Measurements from ENCODE around the gene ANKRD65. TPM values are rescaled to one million over a fixed set of nuclear protein-coding genes. Genes with fewer than 3 reads are reported as not detected.
A peak's percentile ranks its signal among the peaks of the same experiment; 100 is the strongest.

The ANKRD65 gene
- total RNA-seq, 1 experiment from 2014 or later, result 14.7 TPM

GRCh38 chr1:1424707-1425106, 3.6 kb upstream of the ANKRD65 start:
- peaks cover 9% of the 10 kb centered on the region; the same call in 1 of the 2 replicates for H3F3A ChIP-seq (ENCODE audit: insufficient read depth, low read depth)
- no peak for DNase-seq
- no peak overlapping the region for H3K4me3 ChIP-seq
- no peaks in the 10 kb centered on the region for H3K27me3 ChIP-seq (ENCODE audit: insufficient read depth, low read depth)
- no peak overlapping the region for H3K27ac ChIP-seq
- no peak overlapping the region for H2AFZ ChIP-seq
- H3K36me3 ChIP-seq (ENCODE audit: low read depth), result no peaks in the 10 kb centered on the region
- ChIA-PET POLR2A (ENCODE audit: unreplicated experiment) (interaction anchor here (0.6 kb wide), 1 partner anchor 46 kb away, joined by 4 read pairs; no protein-coding TSS in a partner anchor), CTCF (no interaction called here)
- BruUV-seq (replicated peaks), result no TSS peak
- intact Hi-C loops (cut with micrococcal nuclease; ENCODE audit: unreplicated experiment), result no loop called here
- H3K4me1 ChIP-seq (replicated peaks; ENCODE audit: insufficient read depth), result peaks cover 19% of the 10 kb centered on the region
- no peaks in the 10 kb centered on the region for H3K9me2 ChIP-seq (ENCODE audit: insufficient read depth)
- no peaks in the 10 kb centered on the region for H3K79me2 ChIP-seq (ENCODE audit: low read depth)
- TF ChIP-seq CTCF (conservative IDR thresholded peaks at IDR 0.05) (no peak), EZH2 (IDR thresholded peaks at IDR 0.05; ENCODE audit: low read depth) (no peak)
- H3K4me2 ChIP-seq, result no peak overlapping the region
- no peaks in the 10 kb centered on the region for H4K20me1 ChIP-seq (ENCODE audit: insufficient read depth)
- no peaks in the 10 kb centered on the region for H3K9me3 ChIP-seq (ENCODE audit: insufficient read depth, low read depth)

- no peaks in the 10 kb centered on the region for H3K79me2 ChIP-seq (ENCODE audit: low read depth)
These were observed 2.1 kb upstream of the ANKRD65 start for GRCh38 chr1:1423245-1423597.

GRCh38 chr1:1422465-1423244, 1.6 kb upstream of the ANKRD65 start:
- Histone ChIP-seq H3K4me1 (replicated peaks; ENCODE audit: insufficient read depth) (peaks cover 18% of the 10 kb centered on the region), H4K20me1 (ENCODE audit: insufficient read depth) (no peaks in the 10 kb centered on the region), H3K9me2 (ENCODE audit: insufficient read depth) (no peaks in the 10 kb centered on the region), H3K79me2 (ENCODE audit: low read depth) (no peaks in the 10 kb centered on the region), H3K36me3 (ENCODE audit: low read depth) (no peaks in the 10 kb centered on the region), H3K27ac (peak overlapping the region; percentile 30), H3K4me2 (peak overlapping the region; percentile 68), H3K27me3 (ENCODE audit: insufficient read depth, low read depth) (no peaks in the 10 kb centered on the region), H2AFZ (peak overlapping the region; percentile 72; the same call in 1 of the 2 replicates), H3F3A (ENCODE audit: insufficient read depth, low read depth) (peaks cover 8% of the 10 kb centered on the region; the same call in 1 of the 2 replicates), H3K9me3 (ENCODE audit: insufficient read depth, low read depth) (no peaks in the 10 kb centered on the region), H3K4me3 (no peak overlapping the region)
- BruUV-seq (replicated peaks), result TSS peak; percentile 39
- ChIA-PET CTCF (interaction anchor here (0.7 kb wide), 1 partner anchor 24 kb away, joined by 3 read pairs; no protein-coding TSS in a partner anchor), POLR2A (ENCODE audit: unreplicated experiment) (interaction anchor here (0.5 kb wide), 1 partner anchor 64 kb away, joined by 3 read pairs; no protein-coding TSS in a partner anchor)
- intact Hi-C loops (cut with micrococcal nuclease; ENCODE audit: unreplicated experiment), result loop anchor here (1.0 kb wide), 1 partner anchor 10 kb away; no protein-coding TSS in a partner anchor
- TF ChIP-seq CTCF (conservative IDR thresholded peaks at IDR 0.05), result no peak
- no peak for TF ChIP-seq EZH2 (IDR thresholded peaks at IDR 0.05; ENCODE audit: low read depth)
- peak; percentile 74 to 78 for DNase-seq

More at GRCh38 chr1:1423245-1423597, 2.1 kb upstream of the ANKRD65 start:
- H3K36me3 ChIP-seq (ENCODE audit: low read depth), result no peaks in the 10 kb centered on the region
- ChIA-PET POLR2A (ENCODE audit: unreplicated experiment) (no interaction called here), CTCF (no interaction called here)
- H3K4me2 ChIP-seq, result peak overlapping the region; percentile 68; the same call in 1 of the 2 replicates
- TF ChIP-seq CTCF (conservative IDR thresholded peaks at IDR 0.05) (no peak), EZH2 (IDR thresholded peaks at IDR 0.05; ENCODE audit: low read depth) (no peak)
- BruUV-seq (replicated peaks), result no TSS peak
- H3K27ac ChIP-seq, result no peak overlapping the region
- no peak overlapping the region for H2AFZ ChIP-seq
- H4K20me1 ChIP-seq (ENCODE audit: insufficient read depth), result no peaks in the 10 kb centered on the region
- H3F3A ChIP-seq (ENCODE audit: insufficient read depth, low read depth), result peaks cover 8% of the 10 kb centered on the region; the same call in 1 of the 2 replicates
- intact Hi-C loops (cut with micrococcal nuclease; ENCODE audit: unreplicated experiment), result no loop called here
- H3K9me2 ChIP-seq (ENCODE audit: insufficient read depth), result no peaks in the 10 kb centered on the region
- no peaks in the 10 kb centered on the region for H3K9me3 ChIP-seq (ENCODE audit: insufficient read depth, low read depth)
- H3K4me1 ChIP-seq (replicated peaks; ENCODE audit: insufficient read depth), result peaks cover 18% of the 10 kb centered on the region
- no peak overlapping the region for H3K4me3 ChIP-seq
- H3K27me3 ChIP-seq (ENCODE audit: insufficient read depth, low read depth), result no peaks in the 10 kb centered on the region
- no peak for DNase-seq

All from PC-9 (cell line).